ENCODE data around the gene RRP7A.
"Not testable (repeated sequence)": the region's sequence is repeated elsewhere in the genome, so short reads cannot be mapped to it uniquely, and the experiment has no call there.

The RRP7A gene

GRCh38 chr22:42519525-42520401, at the start of gene RRP7A:
Gene RRP7A, minus strand, starts transcription at chr22:42519796. Its CDS starts 10 bp downstream, at chr22:42519786.
- peak; percentile 55 for DNase-seq

GRCh38 chr22:42567950-42568349, 48.4 kb upstream of the RRP7A start:
- not testable (repeated sequence) for DNase-seq

- no peak for DNase-seq
Observed at GRCh38 chr22:42565956-42566355, 46.4 kb upstream of the RRP7A start.

- no peak for DNase-seq
Observed at GRCh38 chr22:42564699-42565098, 45.1 kb upstream of the RRP7A start.

- not testable (repeated sequence) for DNase-seq
Observed at GRCh38 chr22:42563943-42564342, 44.3 kb upstream of the RRP7A start.

- no peak for DNase-seq
Observed at GRCh38 chr22:42562684-42563083, 43.1 kb upstream of the RRP7A start.

GRCh38 chr22:42562279-42562678, 42.7 kb upstream of the RRP7A start:
- DNase-seq = no peak

- no peak for DNase-seq
Observed at GRCh38 chr22:42561856-42562255, 42.3 kb upstream of the RRP7A start.

GRCh38 chr22:42560781-42561180, 41.2 kb upstream of the RRP7A start:
- DNase-seq = peak; percentile 9

GRCh38 chr22:42560381-42560780, 40.8 kb upstream of the RRP7A start:
- no peak for DNase-seq

- DNase-seq = peak; percentile 78
Observed at GRCh38 chr22:42553475-42554361, 34.1 kb upstream of the RRP7A start, which contains the start of gene SERHL2. Gene SERHL2, plus strand, starts transcription at chr22:42553956. Its CDS starts 65 bp downstream, at chr22:42554021.

GRCh38 chr22:42552294-42552647, 32.7 kb upstream of the RRP7A start:
- DNase-seq = not testable (repeated sequence)

- DNase-seq = no peak
Observed at GRCh38 chr22:42549331-42550060, 29.9 kb upstream of the RRP7A start.

- no peak for DNase-seq
Observed at GRCh38 chr22:42548597-42549330, 29.2 kb upstream of the RRP7A start.

GRCh38 chr22:42548126-42548525, 28.5 kb upstream of the RRP7A start:
- DNase-seq = not testable (repeated sequence)

GRCh38 chr22:42547562-42547961, 28.0 kb upstream of the RRP7A start:
- no peak for DNase-seq

GRCh38 chr22:42544686-42545085, 25.1 kb upstream of the RRP7A start:
- DNase-seq = no peak

GRCh38 chr22:42539236-42539771, 19.7 kb upstream of the RRP7A start:
- DNase-seq = not testable (repeated sequence)

GRCh38 chr22:42537199-42537831, 17.7 kb upstream of the RRP7A start:
- not testable (repeated sequence) for DNase-seq

GRCh38 chr22:42536634-42537033, 17.0 kb upstream of the RRP7A start:
- DNase-seq = not testable (repeated sequence)

- no peak for DNase-seq
Observed at GRCh38 chr22:42536166-42536565, 16.6 kb upstream of the RRP7A start.

Measured in fibroblast of upper back skin (primary cell).